Type B pancreatic cell (in vitro differentiated cells): ENCODE results near the gene PGR. TPM values are rescaled to one million over a fixed set of nuclear protein-coding genes. Genes with fewer than 3 reads are reported as not detected.

Experiments used
- DNase-seq: peaks from one replicate; pipeline ENCODE4 v3.0.0; 2021; ENCODE audit warnings: mixed read lengths; ENCODE audit not compliant: unreplicated experiment; ENCODE audit errors: extremely low spot score
- H3K27ac Mint-ChIP-seq: 2 replicates; pipeline ENCODE4 v1.8.0; 2021; ENCODE audit warnings: mild to moderate bottlenecking, mixed read lengths
- H3K27me3 Mint-ChIP-seq: 2 replicates; pipeline ENCODE4 v1.8.0; 2021; ENCODE audit warnings: mixed read lengths
- H3K36me3 Mint-ChIP-seq: 2 replicates; pipeline ENCODE4 v1.8.0; 2021; ENCODE audit warnings: mixed read lengths
- H3K4me1 Mint-ChIP-seq: one replicate; pipeline ENCODE4 v1.8.0; 2021; ENCODE audit warnings: mixed read lengths; ENCODE audit not compliant: unreplicated experiment
- H3K4me3 Mint-ChIP-seq: 2 replicates; pipeline ENCODE4 v1.8.0; 2021; ENCODE audit warnings: mild to moderate bottlenecking, mixed read lengths
- H3K9me3 Mint-ChIP-seq: 2 replicates; pipeline ENCODE4 v1.8.0; 2021; ENCODE audit warnings: mixed read lengths
- CTCF ChIP-seq: fragments of 200-600 bp; sonication (generic); conservative IDR thresholded peaks from 2 replicates; pipeline ENCODE4 v1.5.0; 2021; ENCODE audit warnings: antibody characterized with exemption, mild to moderate bottlenecking
- total RNA-seq: library from RNA; stranded (reverse); gene quantifications from 2 replicates; pipeline ENCODE4 v1.2.1, GENCODE V29; 2021; ENCODE audit warnings: low replicate concordance

PGR gene
- total RNA-seq, 1 donor from 2014 or later: 0.29 TPM

GRCh38 chr11:101010899-101011298, 118.7 kb downstream of the PGR start:
- Mint-ChIP-seq H3K4me3 (no peak overlapping the region), H3K27ac (no peak overlapping the region), H3K9me3 (peaks cover 4% of the 10 kb centered on the region), H3K4me1 (no peaks in the 10 kb centered on the region), H3K27me3 (peaks cover 5% of the 10 kb centered on the region), H3K36me3 (no peaks in the 10 kb centered on the region)
- DNase-seq: no peak
- no peak for TF ChIP-seq CTCF

- no peaks in the 10 kb centered on the region for H3K4me1 Mint-ChIP-seq
- H3K9me3 Mint-ChIP-seq: peaks cover 4% of the 10 kb centered on the region
- DNase-seq: no peak
- no peak overlapping the region for H3K4me3 Mint-ChIP-seq
- H3K27ac Mint-ChIP-seq: no peak overlapping the region
- TF ChIP-seq CTCF: no peak
- no peaks in the 10 kb centered on the region for H3K36me3 Mint-ChIP-seq
- H3K27me3 Mint-ChIP-seq: peaks cover 5% of the 10 kb centered on the region
Measured at GRCh38 chr11:101009690-101010055, 119.9 kb downstream of the PGR start.

GRCh38 chr11:101008961-101009689, 120.5 kb downstream of the PGR start:
- no peaks in the 10 kb centered on the region for H3K4me1 Mint-ChIP-seq
- H3K36me3 Mint-ChIP-seq: no peaks in the 10 kb centered on the region
- H3K27me3 Mint-ChIP-seq: peaks cover 5% of the 10 kb centered on the region
- H3K9me3 Mint-ChIP-seq: peaks cover 4% of the 10 kb centered on the region
- DNase-seq: no peak
- H3K27ac Mint-ChIP-seq: no peak overlapping the region
- no peak overlapping the region for H3K4me3 Mint-ChIP-seq
- TF ChIP-seq CTCF: no peak

- peaks cover 3% of the 10 kb centered on the region for H3K27me3 Mint-ChIP-seq
- TF ChIP-seq CTCF: peak; percentile 33
- no peak overlapping the region for H3K4me3 Mint-ChIP-seq
- H3K4me1 Mint-ChIP-seq: no peaks in the 10 kb centered on the region
- H3K9me3 Mint-ChIP-seq: peaks cover 2% of the 10 kb centered on the region
- no peaks in the 10 kb centered on the region for H3K36me3 Mint-ChIP-seq
- no peak overlapping the region for H3K27ac Mint-ChIP-seq
- DNase-seq: no peak
Measured at GRCh38 chr11:101003468-101003867, 126.1 kb downstream of the PGR start.

GRCh38 chr11:100999756-101000155, 129.9 kb downstream of the PGR start:
- TF ChIP-seq CTCF: no peak
- no peak for DNase-seq
- Mint-ChIP-seq H3K27me3 (peaks cover 3% of the 10 kb centered on the region), H3K4me3 (no peak overlapping the region), H3K36me3 (no peaks in the 10 kb centered on the region), H3K4me1 (no peaks in the 10 kb centered on the region), H3K27ac (no peak overlapping the region), H3K9me3 (no peaks in the 10 kb centered on the region)

GRCh38 chr11:100994966-100995365, 134.6 kb downstream of the PGR start:
- Mint-ChIP-seq H3K4me1 (no peaks in the 10 kb centered on the region), H3K27ac (no peak overlapping the region), H3K4me3 (no peak overlapping the region), H3K36me3 (no peaks in the 10 kb centered on the region), H3K9me3 (no peaks in the 10 kb centered on the region), H3K27me3 (no peaks in the 10 kb centered on the region)
- DNase-seq: no peak
- no peak for TF ChIP-seq CTCF
